ENCODE results near the gene RBM20.

RBM20 gene

DNA sequence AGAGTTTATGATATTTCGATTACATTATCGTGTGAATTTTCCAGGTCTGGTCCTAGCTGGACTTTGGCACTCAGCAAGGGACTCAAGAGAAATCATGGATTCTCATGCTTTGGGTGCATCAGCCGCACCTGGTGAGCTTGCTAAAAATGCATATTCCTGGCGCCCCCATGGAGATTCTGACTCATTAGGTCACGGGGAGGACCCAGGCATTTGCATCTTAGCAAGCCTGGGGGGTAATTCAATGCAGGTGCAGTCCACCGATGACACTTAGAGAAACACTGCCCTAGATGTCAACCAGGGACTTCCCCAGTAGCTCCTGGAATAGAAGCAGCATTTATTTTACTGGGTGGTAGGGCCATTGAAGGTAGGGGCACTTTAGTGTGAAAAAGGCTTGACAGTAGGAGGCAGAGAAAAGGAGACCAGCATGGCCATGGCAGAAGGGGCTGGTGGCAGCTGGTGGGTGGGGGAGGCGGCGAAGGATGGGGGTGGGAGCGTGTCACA lies 197.7 kb downstream of the RBM20 start:
- no peak for DNase-seq

DNA sequence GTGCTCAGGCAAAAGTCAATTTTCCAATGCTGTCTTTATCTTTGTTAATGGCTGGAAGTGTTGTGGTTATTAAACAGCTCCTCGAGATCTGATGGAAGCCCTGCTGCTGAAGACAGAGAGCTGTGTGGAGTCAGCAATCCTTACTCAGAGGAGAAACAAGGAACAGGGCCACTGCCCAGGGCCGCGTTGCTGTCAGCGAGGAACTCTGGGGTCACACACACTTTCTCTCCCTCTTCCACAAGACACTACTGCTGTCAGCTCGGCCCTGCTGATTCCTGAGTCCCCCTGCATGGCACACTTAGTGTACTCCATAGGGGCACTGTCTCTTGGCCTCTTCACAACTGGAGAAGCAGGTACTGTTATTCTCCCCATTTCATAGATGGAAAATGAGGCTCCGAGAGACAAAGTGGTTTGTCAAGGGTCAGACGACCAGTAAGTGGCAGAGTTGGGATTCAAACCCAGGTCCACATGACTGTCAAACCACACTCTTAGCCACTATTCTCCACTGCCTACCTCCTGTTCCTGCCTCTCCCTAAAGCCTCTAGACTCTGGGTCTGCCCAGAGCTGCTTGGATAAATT lies 198.3 kb downstream of the RBM20 start:
- DNase-seq = no peak

GRCh38 chr10:110843031-110843430 lies 198.9 kb downstream of the RBM20 start:
- peak; percentile 48 for DNase-seq

- no peak for DNase-seq
Measured at GRCh38 chr10:110843796-110844616, 199.9 kb downstream of the RBM20 start.

DNA sequence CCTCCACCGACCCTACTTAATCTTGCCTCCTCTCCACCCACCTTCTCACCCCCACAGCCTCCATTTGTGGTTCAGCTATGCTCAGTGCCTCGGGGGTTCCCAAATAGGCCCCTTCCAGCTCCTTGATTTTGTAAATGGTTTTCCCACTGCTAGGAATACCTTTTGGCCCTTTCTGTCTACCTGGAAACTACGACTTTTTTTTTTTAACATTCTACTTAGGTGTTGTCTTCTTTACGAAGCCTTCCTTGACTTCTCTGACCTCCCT lies 200.4 kb downstream of the RBM20 start:
- DNase-seq = no peak

- DNase-seq = no peak
Measured at GRCh38 chr10:110845192-110845755, 201.1 kb downstream of the RBM20 start.

DNA sequence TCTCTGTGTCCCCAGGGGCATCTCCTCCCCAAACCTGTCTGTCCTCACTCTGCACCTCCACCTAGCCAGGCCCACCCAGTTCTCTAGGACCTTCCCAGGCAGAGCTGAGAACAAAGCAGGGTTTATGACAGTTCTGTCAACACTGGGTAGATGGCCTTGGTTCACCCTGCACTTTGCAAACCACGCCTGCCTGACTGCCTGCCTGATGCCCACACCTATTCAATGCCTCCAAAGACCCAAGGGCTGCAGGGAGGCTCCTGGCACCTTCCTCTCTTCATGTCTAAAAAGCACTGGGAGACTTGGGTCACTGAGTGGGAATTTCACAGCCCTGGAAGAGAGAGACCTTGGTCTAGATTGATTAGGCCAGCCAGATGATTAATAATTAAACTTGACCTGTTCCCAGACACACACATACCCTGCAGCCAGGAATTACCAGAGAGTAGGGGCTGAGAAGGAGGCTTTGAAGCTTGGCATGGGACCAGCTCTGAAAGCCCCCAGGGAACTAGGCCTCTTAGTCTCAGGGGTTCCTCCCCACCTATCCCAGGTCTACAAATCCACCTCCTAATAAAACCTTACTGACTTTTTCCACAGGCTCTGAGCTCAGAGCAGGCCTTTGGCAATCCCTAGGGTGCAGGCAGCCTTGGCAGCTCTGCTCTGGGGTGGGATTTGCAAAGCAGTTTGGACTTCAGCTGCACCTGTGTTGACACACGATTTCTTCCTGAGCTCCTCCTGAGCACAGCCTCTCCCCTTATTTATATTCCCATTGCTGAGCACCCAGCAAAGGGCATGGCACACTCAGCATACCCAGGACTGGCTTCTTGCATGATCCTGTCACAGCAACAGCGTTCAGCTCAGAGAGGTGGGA lies 201.9 kb downstream of the RBM20 start:
- DNase-seq = no peak

DNA sequence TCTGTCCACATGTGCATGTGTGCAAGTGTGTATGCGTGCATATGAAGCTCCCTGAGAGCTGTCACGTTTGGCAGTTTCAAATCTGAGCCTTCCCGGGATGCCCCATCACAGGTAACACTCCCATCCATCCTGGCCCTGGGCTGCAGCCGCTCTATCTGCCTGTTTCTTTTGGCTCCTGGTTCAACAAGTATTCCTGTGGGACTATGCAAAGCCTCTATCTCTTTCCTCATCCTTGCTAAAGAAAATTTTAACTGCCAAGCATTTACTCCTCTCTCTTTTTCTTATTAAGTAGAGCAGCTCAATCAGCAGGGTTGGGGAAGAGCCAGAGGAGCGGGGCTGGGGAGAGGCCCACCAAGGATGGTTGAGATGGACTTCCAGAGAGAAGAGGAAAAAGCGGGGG lies 203.2 kb downstream of the RBM20 start:
- DNase-seq = no peak

- DNase-seq = no peak
Measured at GRCh38 chr10:110848106-110848505, 204.0 kb downstream of the RBM20 start.

DNA sequence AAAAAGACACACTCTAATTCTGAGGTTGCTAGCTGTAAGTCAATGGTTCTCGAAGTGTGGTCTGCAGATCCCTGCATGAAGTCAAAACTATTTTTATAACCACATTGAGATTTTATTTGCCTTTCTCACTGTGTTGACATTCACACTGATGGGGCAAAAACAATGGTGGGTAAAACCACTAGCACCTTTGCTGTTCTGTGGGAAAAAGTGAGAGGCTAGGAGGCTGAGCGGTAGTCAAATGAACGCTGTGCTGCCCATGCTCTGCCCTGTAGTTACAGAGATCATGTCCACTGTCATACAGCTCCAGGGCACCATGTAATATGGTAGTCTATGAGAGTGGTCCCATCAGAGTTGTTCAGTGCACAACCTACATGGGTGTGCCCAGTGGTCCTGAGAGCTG lies 206.0 kb downstream of the RBM20 start:
- no peak for DNase-seq

- DNase-seq = peak; percentile 67
Measured at GRCh38 chr10:110851020-110851612, 207.0 kb downstream of the RBM20 start.

- DNase-seq = no peak
Measured at GRCh38 chr10:110852255-110852896, 208.2 kb downstream of the RBM20 start.

DNA sequence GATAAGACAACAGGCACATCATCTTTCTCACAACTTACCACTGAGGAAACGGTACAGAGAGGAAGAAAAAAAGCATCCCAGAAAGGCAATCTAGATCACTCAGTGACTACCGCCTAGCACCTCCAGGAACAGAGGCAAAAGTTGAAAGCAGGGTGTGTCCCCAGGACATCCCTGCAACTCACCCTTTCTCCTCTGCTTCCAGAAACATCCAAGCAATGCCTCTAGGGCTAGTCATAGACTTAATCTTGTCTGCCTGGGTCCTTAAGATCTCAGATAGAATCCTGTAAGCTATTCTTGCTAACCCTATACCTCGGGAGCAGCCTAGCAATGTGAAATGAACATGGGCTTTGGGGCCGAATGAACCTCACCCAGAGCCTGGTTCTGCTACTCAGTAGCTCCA lies 208.8 kb downstream of the RBM20 start:
- no peak for DNase-seq

DNA sequence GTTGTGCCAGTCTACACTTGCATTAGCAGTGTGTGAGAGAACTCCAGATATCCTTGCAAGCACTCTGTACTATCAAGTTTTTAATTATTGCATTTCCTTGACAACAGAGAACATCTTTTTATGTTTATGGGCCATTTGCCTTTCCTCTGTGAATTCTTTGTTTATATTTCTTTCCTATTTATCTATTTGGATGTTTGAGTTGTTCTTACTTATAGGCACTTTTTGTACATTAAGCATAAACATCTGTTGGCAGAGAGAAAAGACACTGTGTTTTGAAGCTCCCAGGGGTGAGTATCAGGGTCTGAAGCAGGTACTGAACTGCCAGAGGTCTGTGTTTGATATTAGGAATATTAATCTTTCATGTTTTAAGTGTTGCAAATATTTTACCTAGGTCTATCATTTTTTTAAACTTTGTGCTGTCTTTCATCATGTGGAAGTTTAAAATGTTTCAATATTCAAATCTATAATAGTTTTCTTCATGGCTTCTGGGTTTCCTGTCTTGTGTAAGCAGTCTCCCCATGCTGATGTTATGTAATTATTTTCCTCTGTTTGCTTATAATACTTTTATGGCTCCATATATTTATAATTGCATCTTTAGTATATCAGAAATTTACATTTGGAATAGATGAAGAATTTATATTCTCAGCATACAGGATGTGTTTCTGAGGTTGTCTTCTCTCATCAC lies 209.9 kb downstream of the RBM20 start:
- peak; percentile 39 for DNase-seq

DNA sequence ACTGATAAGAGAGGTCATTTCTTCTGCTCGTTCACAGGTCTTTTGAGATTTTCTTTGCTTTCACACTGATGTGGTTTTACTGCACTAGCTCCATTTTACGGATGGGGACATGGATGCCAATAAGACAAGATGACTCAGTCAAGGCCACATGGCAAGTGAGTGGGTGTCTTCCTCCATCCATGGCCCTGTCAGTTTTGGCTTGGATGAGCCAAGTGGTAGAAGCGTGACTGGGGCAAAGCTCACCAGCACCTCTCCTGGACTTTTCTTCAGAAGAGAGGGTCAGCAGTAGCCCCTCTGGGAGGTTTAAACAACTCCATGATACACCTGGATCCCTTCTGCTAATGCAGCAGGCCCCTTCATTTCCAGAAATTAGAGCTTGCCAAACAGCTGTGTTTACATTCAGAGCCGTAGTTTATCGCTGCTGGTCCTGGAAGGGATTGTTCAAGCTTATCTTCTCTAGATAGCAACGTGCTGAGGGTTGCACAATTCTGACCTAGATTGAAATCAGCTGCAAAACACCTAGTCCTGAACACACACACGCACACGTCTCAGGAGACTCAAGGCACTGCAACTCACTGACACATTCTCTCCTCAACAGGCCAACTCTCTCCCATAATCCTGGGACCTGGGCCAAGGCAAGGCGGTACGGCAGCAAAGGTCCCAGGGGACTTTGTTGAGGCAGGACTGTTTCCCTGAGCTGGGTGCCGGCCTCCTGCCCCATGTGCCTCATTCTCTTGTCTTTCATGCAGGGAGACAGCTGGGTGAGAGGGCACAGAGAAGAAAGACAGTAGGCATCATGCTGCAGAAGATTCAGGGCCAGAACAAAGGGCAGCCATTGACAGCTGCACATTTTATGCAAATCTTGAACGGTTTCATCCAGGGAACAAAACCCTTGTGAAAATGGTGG lies 213.4 kb downstream of the RBM20 start:
- peak; percentile 93 for DNase-seq

- DNase-seq = peak; percentile 66
Measured at GRCh38 chr10:110858297-110858934, 214.3 kb downstream of the RBM20 start.

GRCh38 chr10:110859206-110859972 lies 215.3 kb downstream of the RBM20 start:
- DNase-seq = no peak

DNA sequence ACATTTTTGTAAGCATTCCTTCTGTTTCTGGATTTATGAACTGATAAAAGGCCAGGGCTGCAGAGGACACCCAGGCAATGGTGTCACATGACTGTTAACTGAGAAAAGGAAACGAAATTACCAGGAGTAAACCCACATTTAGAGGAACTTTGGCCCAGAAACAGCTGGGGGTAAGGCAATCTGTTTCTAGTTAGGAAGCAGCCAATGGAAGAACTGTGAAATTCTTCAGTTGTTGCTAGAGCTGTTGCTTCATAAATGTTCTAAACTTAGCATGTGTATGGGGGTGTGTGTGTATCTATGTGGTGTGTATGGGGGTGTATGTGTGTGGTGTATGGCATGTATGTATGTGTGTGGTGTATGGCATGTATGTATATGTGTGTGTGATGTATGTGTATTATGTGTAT lies 215.8 kb downstream of the RBM20 start:
- peak; percentile 98 for DNase-seq

- no peak for DNase-seq
Measured at GRCh38 chr10:110860576-110861241, 216.6 kb downstream of the RBM20 start.

All from GF-D8 (cell line).